ENCODE measurements around the gene RNF40.

RNF40 gene

DNA sequence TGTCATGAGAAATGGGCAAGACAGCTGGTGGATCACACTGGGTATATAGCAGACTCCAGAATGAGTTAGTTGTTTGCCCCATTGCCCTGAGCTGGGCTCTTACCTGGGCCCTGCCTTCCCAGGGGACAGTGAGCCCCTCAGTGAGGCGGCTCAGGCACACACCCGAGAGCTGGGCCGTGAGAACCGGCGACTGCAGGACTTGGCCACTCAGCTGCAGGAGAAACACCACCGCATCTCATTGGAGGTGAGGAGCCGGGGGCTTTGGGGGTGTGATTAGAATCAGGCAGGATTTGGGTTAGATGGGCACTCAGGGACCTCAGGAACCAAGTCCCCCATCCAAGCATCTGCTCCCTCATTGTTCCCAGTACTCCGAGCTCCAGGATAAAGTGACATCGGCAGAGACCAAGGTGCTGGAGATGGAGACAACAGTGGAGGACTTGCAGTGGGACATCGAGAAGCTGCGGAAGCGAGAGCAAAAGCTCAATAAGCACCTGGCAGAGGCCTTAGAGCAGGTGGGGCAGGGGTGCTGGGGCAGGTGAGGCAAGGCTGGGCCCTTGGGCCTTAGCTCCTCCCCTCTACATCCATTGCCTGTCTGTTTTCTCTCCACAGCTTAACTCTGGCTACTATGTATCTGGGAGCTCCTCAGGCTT, 2.8 kb downstream of the RNF40 start:
- no peak for DNase-seq

DNA sequence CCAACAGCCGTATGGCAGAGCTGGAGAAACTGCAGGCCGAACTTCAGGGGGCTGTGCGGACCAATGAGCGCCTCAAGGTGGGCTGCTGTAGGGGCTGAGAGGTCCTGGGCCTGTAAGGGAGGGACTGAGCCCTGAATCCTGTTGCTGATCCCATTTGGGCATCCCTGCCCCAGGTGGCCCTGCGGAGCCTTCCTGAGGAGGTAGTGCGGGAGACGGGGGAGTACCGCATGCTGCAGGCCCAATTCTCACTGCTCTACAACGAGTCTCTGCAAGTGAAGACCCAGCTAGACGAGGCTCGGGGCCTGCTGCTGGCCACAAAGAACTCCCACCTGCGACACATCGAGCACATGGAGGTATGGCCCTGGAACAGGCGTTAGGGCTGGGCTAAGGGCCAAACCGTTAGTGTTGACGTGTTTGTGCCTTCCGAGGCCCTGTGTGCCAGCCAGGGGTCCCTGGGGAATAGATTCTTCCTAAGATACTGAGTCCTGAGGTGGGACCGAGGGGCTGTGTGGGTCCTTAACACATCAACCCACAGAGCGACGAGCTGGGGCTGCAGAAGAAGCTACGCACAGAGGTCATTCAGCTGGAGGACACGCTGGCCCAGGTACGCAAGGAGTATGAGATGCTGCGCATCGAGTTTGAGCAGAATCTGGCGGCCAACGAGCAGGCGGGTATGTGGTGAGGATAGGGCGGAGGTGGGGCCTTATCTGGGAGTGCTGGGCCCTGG, 4.2 kb downstream of the RNF40 start:
- DNase-seq: no peak

DNA sequence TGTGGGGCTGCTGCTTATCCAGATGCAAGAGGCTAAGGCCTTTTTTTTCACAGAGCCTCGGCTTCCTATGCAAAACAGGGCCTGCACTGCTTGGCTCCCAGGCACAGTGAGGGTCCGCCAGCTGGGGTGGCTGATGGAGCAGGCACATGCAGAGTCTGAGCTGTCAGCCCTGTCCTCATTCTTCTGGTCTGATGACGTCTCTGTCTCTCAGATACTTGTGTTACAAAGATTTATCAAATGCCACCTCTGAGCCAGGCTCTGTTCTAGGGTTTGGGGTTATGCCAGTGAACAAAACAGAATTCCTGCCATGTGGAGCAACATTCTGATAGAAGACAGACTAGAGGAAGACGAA, 4.8 kb downstream of the RNF40 start:
- no peak for DNase-seq

DNA sequence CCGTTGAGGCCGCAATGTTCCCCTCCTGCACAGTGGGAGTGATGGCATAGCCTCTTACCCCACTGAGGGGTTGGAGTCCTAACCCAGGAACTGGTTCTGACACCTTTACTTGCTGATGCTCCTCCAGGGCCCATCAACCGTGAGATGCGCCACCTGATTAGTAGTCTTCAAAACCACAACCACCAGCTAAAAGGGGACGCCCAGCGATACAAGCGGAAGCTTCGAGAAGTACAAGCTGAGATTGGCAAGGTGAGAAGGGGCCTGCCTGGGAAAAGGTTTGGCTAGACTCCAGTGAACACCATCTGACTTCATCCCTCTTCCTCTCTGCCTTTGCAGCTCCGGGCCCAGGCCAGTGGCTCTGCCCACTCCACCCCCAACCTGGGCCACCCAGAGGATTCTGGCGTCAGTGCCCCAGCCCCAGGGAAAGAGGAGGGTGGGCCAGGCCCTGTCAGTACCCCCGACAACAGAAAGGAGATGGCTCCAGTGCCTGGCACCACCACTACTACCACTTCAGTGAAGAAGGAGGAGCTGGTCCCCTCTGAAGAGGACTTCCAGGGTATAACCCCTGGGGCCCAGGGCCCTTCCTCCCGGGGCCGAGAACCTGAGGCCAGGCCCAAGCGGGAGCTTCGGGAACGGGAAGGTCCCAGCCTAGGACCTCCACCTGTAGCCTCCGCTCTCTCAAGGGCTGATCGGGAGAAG, 5.8 kb downstream of the RNF40 start:
- no peak for DNase-seq

DNA sequence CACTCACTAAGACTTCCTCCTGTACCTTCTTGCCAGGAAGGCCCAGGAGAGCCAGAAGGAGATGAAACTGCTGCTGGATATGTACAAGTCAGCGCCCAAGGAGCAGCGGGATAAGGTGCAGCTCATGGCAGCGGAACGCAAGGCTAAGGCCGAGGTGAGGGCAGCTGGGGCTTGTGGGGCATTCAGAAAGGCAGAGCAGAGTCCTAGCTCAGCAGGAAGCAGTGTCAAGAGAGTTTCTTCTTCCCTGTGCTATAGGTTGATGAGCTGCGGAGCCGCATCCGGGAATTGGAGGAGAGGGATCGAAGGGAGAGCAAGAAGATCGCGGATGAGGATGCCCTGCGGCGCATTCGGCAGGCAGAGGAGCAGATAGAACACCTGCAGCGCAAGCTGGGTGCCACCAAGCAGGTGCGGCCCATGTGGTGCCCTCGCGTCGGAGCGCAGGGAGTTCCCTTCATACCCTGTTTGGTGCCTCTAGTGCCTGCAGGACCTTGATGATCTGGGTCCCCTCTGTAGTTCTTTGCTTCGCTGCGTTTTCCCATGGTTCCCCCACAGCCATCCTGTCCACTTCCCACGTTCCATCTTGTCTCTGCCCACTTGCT, 6.6 kb downstream of the RNF40 start:
- DNase-seq: no peak

DNA sequence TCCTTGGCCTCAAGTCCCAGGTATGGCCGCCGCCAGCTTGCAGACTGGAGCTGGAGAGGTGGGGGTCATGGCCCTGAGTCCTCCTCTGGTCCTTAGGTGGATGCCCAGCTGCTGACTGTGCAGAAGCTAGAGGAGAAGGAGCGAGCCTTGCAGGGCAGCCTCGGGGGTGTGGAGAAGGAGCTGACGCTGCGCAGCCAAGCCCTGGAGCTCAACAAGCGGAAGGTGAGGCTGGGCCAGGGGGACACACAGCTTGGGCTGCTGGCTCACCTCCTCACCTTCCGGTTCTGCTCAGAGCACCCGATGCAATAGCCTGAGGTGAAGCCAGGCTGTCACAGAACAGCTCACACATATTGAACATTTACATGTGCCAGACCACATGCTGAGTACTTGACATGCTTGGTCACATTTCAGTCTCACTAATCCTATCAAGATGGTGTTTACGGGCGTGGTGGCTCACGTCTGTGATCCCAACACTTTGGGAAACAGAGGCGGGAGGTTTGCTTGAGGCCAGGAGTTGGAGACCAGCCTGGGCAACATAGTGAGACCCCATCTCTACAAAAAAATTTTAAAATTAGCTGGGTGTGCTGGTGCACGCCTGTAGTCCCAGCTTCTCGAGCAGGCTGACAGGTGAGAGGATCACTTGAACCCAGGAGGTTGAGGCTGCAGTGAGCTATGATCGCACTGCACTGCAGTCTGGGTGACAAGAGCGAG, 7.4 kb downstream of the RNF40 start:
- DNase-seq: no peak

DNA sequence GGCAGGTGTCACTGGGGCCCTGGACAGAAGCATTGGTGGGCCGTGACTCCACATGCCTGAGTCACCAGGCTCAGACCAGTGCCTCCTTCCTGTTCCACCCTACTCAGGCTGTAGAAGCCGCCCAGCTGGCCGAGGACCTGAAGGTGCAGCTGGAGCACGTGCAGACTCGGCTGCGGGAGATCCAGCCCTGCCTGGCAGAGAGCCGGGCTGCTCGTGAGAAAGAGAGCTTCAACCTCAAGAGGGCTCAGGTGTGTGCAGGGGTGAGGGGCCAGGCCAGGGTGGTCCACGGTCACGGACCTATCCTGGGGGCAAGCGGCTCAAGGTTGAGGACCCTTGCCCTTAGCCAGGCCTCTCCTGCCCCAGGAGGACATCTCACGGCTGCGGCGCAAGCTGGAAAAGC, 9.6 kb downstream of the RNF40 start:
- no peak for DNase-seq

DNA sequence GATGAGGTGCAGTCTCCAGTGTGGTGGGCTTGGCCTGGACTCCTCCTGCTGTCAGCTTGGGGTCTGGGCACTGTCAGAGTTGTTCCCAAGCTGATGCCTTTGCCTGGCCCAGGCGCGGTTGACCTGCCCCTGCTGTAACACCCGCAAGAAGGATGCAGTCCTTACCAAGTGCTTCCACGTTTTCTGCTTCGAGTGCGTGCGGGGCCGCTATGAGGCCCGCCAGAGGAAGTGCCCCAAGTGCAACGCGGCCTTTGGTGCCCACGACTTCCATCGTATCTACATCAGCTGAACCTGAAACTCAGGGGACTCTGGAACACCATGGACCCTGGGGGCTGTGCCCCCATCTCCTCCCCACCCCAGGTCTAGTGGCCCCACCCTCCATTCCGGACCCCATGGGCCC, 11.7 kb downstream of the RNF40 start:
- DNase-seq: no peak

DNA sequence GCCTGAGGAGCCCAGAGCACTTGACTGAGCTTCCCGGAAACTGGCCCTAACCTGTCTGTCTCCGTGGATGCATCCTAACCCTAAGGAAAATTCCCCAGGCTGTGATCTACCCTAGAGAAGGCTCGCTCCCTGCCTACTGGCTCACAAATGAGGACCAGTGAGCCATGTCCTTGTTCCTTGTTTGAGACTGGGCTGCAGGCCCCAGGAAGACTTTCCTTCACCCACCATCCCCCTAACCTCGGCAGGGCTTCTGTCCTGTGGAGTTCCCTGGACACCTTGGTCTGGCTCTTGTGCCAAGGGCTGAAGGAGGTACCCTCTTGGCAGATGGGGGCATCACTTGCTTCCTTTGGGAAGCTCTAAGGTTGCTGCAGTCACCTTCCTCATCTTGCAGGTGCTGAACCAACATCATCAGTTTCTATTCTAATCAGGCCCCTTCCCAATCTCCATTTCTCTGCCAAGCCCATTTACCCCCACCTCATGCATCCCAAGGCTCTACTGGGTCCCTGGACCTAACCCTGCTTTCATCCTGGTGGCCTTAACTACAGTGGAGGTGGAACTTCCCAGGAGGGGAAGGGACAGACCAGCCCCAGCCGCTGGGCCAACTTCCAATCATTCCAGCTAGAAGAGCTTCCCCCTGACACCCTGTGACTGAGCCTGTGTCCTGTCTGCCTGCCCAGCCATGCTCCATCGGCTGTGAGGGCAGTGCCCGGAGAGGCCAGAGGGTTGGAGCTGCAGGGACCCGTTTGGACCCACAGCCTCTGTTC, 12.4 kb downstream of the RNF40 start:
- DNase-seq: no peak

DNA sequence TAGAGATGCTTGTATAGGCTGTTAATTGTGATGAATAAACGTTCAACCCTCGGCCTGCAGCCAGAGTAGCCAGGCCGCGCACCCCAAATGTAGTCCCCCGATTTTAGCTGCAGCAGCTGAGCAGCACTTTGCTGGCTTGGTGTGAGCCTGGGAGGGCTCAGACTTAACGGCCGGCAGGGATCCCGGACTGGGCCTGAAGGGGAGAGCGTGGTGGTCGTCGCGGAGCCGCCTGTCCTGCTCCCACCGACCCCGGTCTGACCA, 12.9 kb downstream of the RNF40 start:
- DNase-seq: no peak

DNA sequence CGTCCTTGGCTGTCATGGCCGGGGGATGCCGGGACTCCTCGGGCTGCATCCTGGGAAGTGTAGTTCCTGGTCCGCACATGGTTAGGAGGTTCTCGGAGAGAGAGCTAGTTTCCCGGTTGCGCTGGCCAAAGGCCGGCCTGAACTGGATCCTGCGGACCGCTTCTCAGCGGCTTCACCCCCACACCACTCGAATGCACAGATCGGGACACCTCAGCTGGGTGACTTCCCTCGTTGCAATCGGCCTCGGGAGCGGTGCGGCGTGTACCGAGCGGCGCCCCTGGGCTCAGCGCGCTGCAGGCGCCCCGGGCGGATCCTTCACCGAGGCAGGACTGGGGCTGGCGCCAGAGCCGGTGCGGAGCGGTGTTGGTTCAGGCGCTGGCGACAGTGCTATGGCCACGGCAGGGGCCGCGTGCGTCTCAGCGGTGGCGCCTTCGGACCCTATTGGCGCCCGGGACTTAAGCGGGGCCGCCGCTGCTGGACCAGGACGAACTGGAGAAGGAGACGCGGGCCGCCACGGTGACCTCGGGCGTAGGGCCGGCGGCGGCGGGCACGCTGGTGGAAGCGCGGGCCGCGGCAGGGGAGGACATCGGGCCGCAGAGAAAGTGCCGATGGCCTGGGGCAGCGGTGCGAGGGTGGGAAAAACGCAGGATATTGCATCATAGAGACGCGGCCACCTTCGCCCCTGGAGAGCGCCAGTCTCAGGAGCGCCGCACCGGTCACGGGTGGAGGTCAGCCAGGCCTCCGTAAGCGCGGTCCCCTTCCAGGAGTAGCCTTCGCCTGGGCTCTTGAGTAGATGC, 13.5 kb downstream of the RNF40 start:
- peak; percentile 70 for DNase-seq

DNA sequence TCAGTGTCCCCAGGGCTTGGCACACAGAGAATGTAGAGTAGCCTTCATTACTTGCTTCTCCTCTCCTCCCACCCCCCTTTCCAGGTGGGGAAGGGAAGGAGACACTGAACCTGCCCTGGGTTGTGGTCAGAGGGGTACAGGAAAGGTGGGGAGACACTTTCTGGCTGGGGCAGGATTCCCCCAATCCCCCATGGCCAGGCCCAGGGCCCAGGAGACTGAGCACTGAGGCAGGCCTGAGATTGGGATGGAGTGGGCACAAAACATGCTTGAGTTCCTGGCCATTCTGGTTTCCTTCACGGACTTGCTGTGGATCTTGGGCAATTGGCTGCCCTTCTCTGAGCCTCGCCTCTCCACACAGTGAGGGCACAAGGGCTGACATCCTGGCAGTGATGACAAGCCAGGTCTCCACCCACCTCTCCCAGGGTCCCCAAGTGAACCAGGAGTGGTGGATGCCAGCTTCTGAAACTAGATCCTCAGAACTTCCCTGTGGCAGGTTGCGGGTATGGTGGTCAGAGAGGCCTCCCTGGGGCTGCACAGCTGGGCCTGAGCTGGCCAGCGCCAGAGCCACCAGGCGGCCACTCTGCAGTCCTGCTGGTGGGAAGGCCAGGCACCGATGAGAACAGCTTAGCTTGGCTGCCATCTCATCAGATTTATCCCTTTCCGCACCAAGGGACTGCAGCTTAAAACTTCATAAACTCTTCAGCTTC, 15.6 kb downstream of the RNF40 start:
- DNase-seq: no peak

DNA sequence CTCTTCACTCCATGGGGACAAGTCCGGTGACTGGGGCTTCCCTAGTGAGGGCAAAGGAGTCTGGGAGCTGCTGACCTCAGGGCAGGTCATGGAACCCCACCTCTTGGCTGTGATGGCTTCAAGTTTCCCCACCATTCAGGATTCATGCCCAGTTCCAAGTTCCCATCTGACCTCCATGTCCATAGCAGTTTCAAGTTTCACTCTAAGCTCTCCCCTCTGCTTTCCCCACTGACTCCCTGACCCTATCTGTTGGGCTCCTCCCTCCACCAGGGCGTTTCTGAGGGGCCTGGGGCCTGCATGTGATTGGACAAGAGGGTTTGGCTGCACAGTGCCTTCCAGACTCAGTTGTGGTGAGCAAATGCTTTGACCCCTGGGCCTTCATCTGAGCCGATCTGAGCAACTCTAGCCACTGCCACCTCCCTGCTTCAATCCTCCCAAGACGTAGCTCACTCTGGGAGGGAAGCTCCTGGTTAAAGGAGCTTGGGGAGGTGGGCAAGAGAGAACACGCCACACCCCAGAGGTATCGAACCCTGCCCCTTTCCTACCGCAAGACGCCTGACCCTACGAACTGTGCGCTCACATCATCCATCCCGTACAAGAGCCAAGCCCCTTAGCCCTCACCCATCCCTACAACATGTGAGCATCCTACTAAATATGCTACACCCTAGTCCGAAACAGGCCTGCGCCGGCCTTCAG, 16.6 kb downstream of the RNF40 start:
- no peak for DNase-seq

DNA sequence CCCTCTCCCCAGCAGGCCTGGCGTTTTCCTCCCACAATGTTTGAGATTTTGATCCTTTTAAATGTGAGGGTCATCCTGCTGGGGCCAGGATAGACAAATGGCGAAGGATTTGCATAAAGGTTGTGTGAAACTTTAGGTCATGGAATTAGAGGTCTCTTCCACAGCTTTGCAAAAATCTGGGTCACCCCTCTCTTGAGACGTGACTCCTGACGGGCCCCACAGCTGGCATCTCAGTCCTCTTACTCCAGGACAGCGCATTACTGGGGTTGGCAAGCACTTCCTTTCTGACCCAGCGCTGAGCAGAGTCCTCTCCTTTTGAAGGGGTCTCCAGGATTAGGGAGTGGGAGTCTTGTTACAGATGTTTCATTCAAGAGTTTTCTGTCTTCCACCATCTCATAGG, 17.5 kb downstream of the RNF40 start:
- DNase-seq: no peak

DNA sequence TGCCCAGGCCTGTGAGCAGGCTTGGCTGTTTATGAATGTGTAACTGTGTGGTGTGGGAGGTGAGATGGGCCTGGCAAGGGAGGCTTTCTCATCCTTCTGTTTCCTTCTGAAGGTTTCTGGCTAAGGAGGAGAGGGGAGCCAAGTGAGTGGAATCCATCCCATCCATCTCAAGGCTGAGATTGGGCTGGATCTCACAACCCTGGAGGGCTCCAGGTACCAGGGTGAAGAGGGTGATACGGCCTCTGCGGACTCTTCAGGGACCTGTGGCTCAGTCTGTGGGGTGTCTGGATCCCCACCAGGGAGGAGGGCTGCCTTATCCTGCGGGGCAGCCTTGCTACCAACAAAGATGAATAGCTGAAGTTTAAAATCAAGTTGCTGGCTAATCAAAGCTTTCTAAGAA, 17.9 kb downstream of the RNF40 start:
- no peak for DNase-seq

DNA sequence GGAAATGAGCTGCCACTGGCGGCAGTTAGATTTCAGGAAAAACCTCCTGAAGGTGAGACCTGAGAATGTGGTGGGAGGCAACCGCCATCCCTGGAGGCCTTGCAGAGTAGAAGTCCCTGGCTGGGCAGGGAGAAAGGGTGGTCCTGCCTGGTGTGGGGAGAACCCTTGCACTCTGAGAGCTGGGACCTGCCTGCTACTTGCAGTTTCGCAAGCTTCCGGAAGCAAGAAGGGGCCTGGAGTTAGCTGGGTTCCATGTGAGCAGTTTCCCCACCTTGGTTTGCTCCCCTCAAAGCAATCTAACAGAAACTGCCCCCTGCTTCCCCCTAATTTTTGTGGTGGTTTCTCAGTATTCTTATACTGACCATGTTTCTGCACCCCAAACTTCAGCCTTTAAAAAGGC, 18.4 kb downstream of the RNF40 start:
- DNase-seq: no peak

DNA sequence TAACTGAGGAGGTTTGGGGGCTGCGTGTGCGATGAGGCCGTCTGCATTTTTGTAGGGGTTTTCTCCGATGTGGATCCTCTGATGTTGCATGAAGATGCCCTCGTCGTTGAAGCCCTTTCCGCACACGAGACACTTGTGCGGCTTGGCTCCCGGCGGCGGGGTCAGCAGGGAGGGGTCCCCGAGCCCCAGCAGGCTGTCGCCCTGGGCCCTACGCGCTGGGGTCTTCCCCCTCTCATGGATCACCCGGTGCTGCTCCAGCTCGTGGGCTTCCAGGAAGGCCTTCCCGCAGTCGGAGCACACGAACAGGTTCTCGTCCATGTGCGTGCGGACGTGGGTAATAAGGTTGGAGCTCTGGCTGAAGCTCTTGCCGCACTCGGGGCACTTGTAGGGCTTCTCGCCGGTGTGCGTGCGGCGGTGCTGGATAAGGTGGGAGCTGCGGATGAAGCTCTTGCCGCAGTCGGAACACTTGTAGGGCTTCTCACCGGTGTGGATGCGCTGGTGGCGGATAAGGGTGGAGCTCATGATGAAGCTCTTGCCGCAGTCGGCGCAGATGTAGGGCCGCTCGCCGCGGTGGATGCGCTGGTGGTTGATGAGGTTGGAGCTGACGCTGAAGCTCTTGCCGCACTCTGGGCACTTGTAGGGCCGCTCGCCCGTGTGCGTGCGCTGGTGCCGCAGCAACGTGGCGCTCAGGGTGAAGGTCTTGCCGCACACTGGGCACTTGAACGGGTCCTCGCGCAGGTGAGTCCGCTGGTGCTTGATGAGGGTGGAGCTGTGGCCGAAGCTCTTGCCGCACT, 20.6 kb downstream of the RNF40 start:
- DNase-seq: no peak

DNA sequence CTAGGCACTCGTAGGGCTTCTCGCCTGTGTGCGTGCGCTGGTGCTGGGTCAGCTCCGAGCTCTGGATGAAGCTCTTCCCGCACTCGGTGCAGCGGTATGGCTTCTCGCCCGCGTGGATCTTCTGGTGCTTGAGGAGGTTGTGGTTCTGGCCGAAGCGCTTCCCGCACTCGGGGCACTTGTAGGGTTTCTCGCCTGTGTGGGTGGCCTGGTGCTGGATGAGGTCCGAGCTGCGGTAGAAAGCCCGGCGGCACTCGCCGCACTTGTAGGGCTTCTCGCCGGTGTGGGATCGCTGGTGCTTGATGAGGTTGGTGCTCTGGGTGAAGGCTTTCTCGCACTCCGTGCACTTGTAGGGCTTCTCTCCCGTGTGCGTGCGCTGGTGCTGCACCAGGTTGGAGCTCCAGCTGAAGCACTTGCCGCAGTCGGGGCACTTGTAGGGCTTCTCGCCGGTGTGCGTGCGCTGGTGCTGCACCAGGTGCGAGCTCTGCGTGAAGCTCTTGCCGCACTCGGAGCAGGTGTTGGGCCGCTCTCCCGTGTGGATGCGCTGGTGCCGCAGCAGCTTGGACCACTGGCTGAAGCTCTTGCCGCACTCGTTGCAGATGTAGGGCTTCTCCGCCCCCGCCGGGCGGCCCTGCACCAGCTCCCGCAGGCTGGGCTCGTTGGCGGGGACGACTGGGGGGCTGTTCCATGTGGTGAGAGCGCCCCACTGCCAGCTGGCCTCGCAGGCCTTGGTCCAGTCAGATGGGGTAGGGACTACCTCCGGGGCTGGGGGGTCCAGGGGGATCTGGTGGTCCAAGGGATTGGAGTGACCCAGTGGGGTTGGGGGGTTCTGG, 21.4 kb downstream of the RNF40 start:
- DNase-seq: no peak

DNA sequence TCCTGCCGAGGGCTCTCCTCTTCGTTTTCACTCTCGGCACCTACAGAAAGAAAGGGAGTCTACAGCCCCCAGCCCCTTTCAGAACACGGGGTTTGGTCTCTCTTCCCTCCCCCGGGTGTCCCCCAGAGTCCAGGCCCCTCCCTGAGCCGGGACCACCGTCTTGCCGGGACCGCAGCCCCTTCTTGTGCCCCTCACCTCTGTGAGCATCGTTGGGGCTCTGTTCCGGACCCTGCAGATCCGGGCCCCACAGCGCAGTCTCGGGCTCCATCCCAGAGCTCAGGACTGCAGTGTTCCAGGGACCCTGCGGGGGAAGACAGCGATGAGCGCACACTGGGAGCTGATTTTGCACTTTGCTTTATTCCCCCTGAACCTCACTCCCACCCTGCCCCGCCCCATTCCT, 22.1 kb downstream of the RNF40 start:
- no peak for DNase-seq

Data from stimulated activated CD4-positive, alpha-beta T cell treated with anti-CD3 and anti-CD28 coated beads, Interleukin-4, amount 100 ng/mL, for 1 hour (primary cell).